Body of pancreas (tissue), 4 donors: ENCODE measurements around the gene WDR86. TPM values are rescaled to one million over a fixed set of nuclear protein-coding genes. Genes with fewer than 3 reads are reported as not detected.

ENCODE experiments used
- ATAC-seq: fragments of 150-250 bp; one replicate; pipeline ENCODE4 v1.9.1; 2016
- DNase-seq, 4 donors: peaks; one replicate each; pipeline ENCODE4 v3.0.0-alpha.2; 2019
- H3K27ac ChIP-seq, 4 donors: fragments of 200-600 bp; sonication (generic); 1 replicate in 3 of 4; 2 replicates in 1 of 4; pipeline versions ENCODE4 v1.5.1 to v1.6.1; 2016 to 2019; ENCODE audit warnings: mild to moderate bottlenecking in 1 of 4, mixed read lengths in 1 of 4, moderate library complexity in 1 of 4
- H3K27me3 ChIP-seq, 2 donors: fragments of 200-600 bp; sonication (generic); one replicate each; pipeline ENCODE4 v1.6.0; 2016; ENCODE audit warnings: mild to moderate bottlenecking in 1 of 2
- H3K36me3 ChIP-seq, 2 donors: fragments of 200-600 bp; sonication (generic); replicated peaks in 1 of 2; 2 replicates each; pipeline ENCODE4 v1.5.1; 2016; ENCODE audit warnings: low read depth in 2 of 2; ENCODE audit not compliant: insufficient read depth in 1 of 2
- H3K4me1 ChIP-seq: fragments of 200-600 bp; sonication (generic); one replicate; pipeline ENCODE4 v1.6.0; 2016
- H3K4me3 ChIP-seq, 2 donors: fragments of 200-600 bp; sonication (generic); 1 replicate in 1 of 2; 2 replicates in 1 of 2; pipeline ENCODE4 v1.5.1; 2016 to 2019
- H3K9me3 ChIP-seq, 3 donors: fragments of 200-600 bp; sonication (generic); 1 replicate in 2 of 3; 2 replicates in 1 of 3; pipeline ENCODE4 v1.5.1; 2016
- POLR2A ChIP-seq, 3 donors: fragments of 450-650 bp; IDR thresholded peaks; one replicate each; pipeline ENCODE4 v1.6.1; 2016; ENCODE audit warnings: antibody characterized with exemption in 3 of 3, mild to moderate bottlenecking in 2 of 3
- WGBS, 2 donors: methylation state at CpG; one replicate each; pipeline ENCODE4 v1.1.5; 2017; 5-methylcytosine and 5-hydroxymethylcytosine counted together
- intact Hi-C: fragments of 100-400 bp; cut with DNase I; formaldehyde crosslinking; loops from one replicate; pipeline ENCODE4 v1.15.1; 2023
- total RNA-seq, 2 donors: library from RNA; depleted of rRNA; stranded (reverse); fragments of >200 nt; gene quantifications; one replicate each; pipeline ENCODE4 v1.1.0, GENCODE V29; 2016
- TF ChIP-seq, protein P1 (sequence below), 7 experiments: fragments of 450-650 bp in 4 of 7; fragments of 200-600 bp in 3 of 7; sonication (generic) in 3 of 7; IDR thresholded peaks; one replicate each; pipeline ENCODE4 v1.5.1; 2016 to 2019; ENCODE audit warnings: antibody characterized with exemption in 7 of 7

WDR86 gene
- total RNA-seq, 2 donors from 2014 or later, result 3.9 to 11.2 TPM

GRCh38 chr7:151341357-151342101 lies 68.3 kb downstream of the WDR86 start, which contains the start of gene NUB1:
Gene NUB1 (plus strand): TSS chr7:151341812. CDS start chr7:151345350, 3,538 bp downstream.
- DNase-seq (peak; percentile 93 to 95 (median 94)), ATAC-seq (peak; percentile 96)
- H3K4me3 ChIP-seq, result peak within 1 kb of the TSS; percentile 50 to 68
- H3K4me1 ChIP-seq, result peaks cover 28% of the 10 kb centered on the region
- H3K27me3 ChIP-seq, result no peaks in the 10 kb centered on the region
- 2 to 11% methylated on average over 16 to 50 of the region's 72 CpGs for WGBS, 2 donors
- H3K27ac ChIP-seq, result peak within 1 kb of the TSS; percentile 10 to 88 (median 56)
- intact Hi-C loops, result no loop called here
- peaks cover 0 to 3% of the 10 kb centered on the region in 2 donors for H3K36me3 ChIP-seq
- no peaks in the 10 kb centered on the region for H3K9me3 ChIP-seq
- peak; percentile 59 to 80 (median 69) for TF ChIP-seq POLR2A (IDR thresholded peaks at IDR 0.05)
- TF ChIP-seq, protein P1, sequence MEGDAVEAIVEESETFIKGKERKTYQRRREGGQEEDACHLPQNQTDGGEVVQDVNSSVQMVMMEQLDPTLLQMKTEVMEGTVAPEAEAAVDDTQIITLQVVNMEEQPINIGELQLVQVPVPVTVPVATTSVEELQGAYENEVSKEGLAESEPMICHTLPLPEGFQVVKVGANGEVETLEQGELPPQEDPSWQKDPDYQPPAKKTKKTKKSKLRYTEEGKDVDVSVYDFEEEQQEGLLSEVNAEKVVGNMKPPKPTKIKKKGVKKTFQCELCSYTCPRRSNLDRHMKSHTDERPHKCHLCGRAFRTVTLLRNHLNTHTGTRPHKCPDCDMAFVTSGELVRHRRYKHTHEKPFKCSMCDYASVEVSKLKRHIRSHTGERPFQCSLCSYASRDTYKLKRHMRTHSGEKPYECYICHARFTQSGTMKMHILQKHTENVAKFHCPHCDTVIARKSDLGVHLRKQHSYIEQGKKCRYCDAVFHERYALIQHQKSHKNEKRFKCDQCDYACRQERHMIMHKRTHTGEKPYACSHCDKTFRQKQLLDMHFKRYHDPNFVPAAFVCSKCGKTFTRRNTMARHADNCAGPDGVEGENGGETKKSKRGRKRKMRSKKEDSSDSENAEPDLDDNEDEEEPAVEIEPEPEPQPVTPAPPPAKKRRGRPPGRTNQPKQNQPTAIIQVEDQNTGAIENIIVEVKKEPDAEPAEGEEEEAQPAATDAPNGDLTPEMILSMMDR (IDR thresholded peaks at IDR 0.05), result no peak

DNA sequence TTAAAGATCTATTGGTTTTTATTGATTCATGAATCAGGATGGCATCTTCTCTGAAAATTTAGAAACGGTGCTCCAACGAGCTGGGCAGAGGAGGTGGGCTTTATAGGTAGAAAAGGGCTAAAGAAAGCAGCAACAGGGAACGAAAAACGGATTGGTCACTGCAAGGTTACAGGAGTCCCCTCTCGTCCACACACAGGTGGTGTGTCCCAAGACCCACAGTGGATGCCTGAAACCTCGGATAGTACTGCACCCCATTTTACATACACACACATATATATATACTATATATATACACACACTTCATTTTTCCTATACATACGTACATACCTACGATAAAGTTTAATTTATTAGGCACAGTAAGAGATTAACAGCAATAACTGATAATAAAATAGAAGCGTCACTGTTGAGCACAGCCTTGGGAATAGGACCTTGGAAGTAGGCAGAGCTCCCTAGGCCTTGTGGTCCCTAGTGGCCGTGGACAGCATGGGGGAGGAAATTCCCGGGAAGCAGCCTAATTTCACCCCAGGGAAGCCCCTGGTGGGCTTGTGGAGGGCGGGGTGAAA lies 69.0 kb downstream of the WDR86 start:
- 48 to 51% methylated on average over 12 of the region's 12 CpGs for WGBS, 2 donors
- no peaks in the 10 kb centered on the region for H3K36me3 ChIP-seq
- H3K4me3 ChIP-seq, result no peak overlapping the region
- H3K4me1 ChIP-seq, result peaks cover 21% of the 10 kb centered on the region
- TF ChIP-seq, protein P1 (IDR thresholded peaks at IDR 0.05), result peak in 3 of 7 experiments; percentile 10 to 21 (median 16)
- TF ChIP-seq POLR2A (IDR thresholded peaks at IDR 0.05), result no peak
- ATAC-seq (peak; percentile 2), DNase-seq (peak in 1 of 4 donors; percentile 9)
- peak overlapping the region; percentile 10 to 88 (median 40) for H3K27ac ChIP-seq
- no peaks in the 10 kb centered on the region for H3K27me3 ChIP-seq
- intact Hi-C loops, result no loop called here
- no peaks in the 10 kb centered on the region for H3K9me3 ChIP-seq

DNA sequence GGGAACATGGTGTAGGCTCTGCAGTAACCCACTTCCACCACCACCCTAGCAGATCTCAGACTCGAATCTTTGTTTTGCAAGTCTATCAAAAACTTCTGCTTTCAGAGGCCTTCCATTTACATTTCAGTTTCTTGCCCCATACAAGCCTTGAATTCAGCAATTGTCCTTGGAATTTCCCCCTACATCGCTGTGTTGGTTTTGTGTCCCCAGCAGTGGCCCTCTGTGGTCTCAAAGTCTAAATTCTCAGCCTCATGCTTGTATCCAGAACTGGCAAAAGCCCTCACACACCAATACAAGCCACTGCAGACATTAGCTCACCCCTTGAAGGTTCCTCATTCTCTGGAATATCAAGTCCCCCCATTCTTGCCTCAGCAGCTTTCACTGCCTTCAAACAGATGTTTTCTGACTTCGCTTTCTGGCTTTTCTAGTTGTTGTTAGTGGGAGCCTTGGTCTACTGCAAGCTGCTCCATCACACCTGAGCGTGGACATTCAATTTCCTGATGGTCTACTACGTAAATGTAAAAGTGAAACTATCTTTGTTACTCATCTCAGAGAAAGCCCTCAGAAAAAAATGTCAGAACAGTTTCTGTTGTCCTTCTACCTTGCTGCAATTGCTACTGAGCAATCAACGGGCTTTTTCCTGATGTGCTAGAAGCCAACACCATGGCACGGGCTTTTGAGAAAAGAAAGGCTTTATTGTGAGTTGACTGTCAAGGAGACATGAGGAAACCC lies 70.0 kb downstream of the WDR86 start:
- peak overlapping the region in 1 of 4 donors; percentile 40 for H3K27ac ChIP-seq
- no peak overlapping the region for H3K4me3 ChIP-seq
- ATAC-seq, result no peak
- intact Hi-C loops, result no loop called here
- H3K9me3 ChIP-seq, result no peaks in the 10 kb centered on the region
- no peak for DNase-seq
- peaks cover 18% of the 10 kb centered on the region for H3K4me1 ChIP-seq
- TF ChIP-seq POLR2A (IDR thresholded peaks at IDR 0.05), result no peak
- TF ChIP-seq, protein P1 (IDR thresholded peaks at IDR 0.05), result no peak
- no peaks in the 10 kb centered on the region for H3K36me3 ChIP-seq
- WGBS, 2 donors, result 56 to 72% methylated on average over 7 of the region's 7 CpGs
- H3K27me3 ChIP-seq, result no peaks in the 10 kb centered on the region

DNA sequence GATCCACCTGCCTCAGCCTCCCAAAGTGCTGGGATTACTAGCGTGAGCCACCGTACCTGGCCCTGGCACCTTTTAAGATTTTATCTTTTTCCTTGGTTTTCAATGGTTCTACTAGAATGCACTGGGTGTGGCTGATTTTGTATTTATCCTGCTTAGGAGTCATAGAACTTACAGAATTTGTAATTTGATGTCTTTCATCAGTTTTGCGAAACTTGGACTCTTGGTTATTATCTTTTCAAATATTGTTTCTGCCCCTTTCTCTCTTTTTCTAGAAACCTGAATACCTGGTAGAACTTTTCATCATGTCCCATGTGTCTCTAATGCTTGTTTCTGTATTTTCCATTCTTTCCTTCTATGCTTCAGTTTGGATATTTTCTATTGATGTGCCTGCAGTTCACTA lies 71.0 kb downstream of the WDR86 start:
- no peak for TF ChIP-seq POLR2A (IDR thresholded peaks at IDR 0.05)
- TF ChIP-seq, protein P1 (IDR thresholded peaks at IDR 0.05), result no peak
- intact Hi-C loops, result no loop called here
- 91 to 98% methylated on average over 3 of the region's 3 CpGs for WGBS, 2 donors
- H3K4me3 ChIP-seq, result no peak overlapping the region
- H3K27ac ChIP-seq, result no peak overlapping the region
- H3K36me3 ChIP-seq, result no peaks in the 10 kb centered on the region
- no peaks in the 10 kb centered on the region for H3K9me3 ChIP-seq
- peaks cover 18% of the 10 kb centered on the region for H3K4me1 ChIP-seq
- ATAC-seq (no peak), DNase-seq (no peak)
- no peaks in the 10 kb centered on the region for H3K27me3 ChIP-seq
